Testis (tissue), 2 donors: ENCODE measurements around the gene ELK3.

Experiments used
- CTCF ChIP-seq, 3 experiments: fragments of 450-650 bp in 2 of 3; fragments of 200-600 bp in 1 of 3; sonication (generic) in 1 of 3; IDR thresholded peaks; one replicate each; pipeline ENCODE4 v1.5.1; 2016 to 2019; ENCODE audit warnings: antibody characterized with exemption in 3 of 3, mild to moderate bottlenecking in 2 of 3, moderate library complexity in 1 of 3
- POLR2A ChIP-seq: fragments of 450-650 bp; IDR thresholded peaks from one replicate; pipeline ENCODE4 v1.6.1; 2017; ENCODE audit warnings: antibody characterized with exemption, mild to moderate bottlenecking, moderate library complexity

DNA sequence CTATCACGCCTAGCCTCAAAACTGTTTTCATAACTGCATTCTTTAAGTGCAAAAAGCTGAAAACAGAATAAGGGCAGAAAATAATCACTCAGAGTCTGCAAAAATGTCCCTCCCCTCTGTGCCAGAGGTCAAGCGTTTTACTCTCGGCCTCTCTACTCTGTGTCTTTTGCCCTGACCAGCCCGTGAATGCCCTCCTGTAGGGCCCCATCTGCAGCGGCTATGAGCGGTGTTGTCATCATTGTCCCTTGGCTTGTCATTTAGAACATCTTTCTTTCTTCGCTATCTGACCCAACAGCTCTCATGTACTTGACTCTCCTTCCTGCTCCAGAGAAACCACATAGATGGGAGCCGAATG, 21.7 kb downstream of the ELK3 start:
- TF ChIP-seq CTCF (IDR thresholded peaks at IDR 0.05) (no peak), POLR2A (no peak)
